Uterus (tissue), 4 donors: Measurements from ENCODE around the gene ZGLP1. TPM values are rescaled to one million over a fixed set of nuclear protein-coding genes. Genes with fewer than 3 reads are reported as not detected.
"Not testable (repeated sequence)": the region's sequence is repeated elsewhere in the genome, so short reads cannot be mapped to it uniquely, and the experiment has no call there.

Experiments used
- DNase-seq, 2 donors: peaks; one replicate each; pipeline ENCODE4 v3.0.0-alpha.2; 2019 to 2020
- H3K27ac ChIP-seq, 2 donors: fragments of 200-600 bp; sonication (generic); 1 replicate in 1 of 2; 2 replicates in 1 of 2; pipeline ENCODE4 v1.5.1; 2016 to 2018
- H3K27me3 ChIP-seq, 2 donors: fragments of 200-600 bp; sonication (generic); one replicate each; pipeline ENCODE4 v1.5.1; 2018 to 2019; ENCODE audit warnings: control low read depth in 1 of 2
- H3K36me3 ChIP-seq, 2 donors: fragments of 200-600 bp; sonication (generic); one replicate each; pipeline ENCODE4 v1.5.1; 2019; ENCODE audit warnings: control low read depth in 1 of 2
- H3K4me1 ChIP-seq, 2 donors: fragments of 200-600 bp; sonication (generic); one replicate each; pipeline ENCODE4 v1.5.1; 2018 to 2019; ENCODE audit warnings: control low read depth in 1 of 2
- H3K4me3 ChIP-seq, 2 donors: fragments of 200-600 bp; sonication (generic); 1 replicate in 1 of 2; 2 replicates in 1 of 2; pipeline ENCODE4 v1.5.1; 2018 to 2019; ENCODE audit warnings: mild to moderate bottlenecking in 1 of 2
- H3K9me3 ChIP-seq, 2 donors: fragments of 200-600 bp; sonication (generic); one replicate each; pipeline ENCODE4 v1.5.1; 2019; ENCODE audit warnings: control low read depth in 1 of 2
- POLR2A ChIP-seq, 2 donors: fragments of 450-650 bp; IDR thresholded peaks; one replicate each; pipeline ENCODE4 v1.6.1; 2016; ENCODE audit warnings: antibody characterized with exemption in 2 of 2, mild to moderate bottlenecking in 1 of 2, moderate library complexity in 1 of 2
- intact Hi-C: fragments of 100-400 bp; cut with DNase I; formaldehyde crosslinking; loops from one replicate; pipeline ENCODE4 v1.15.1; 2023; ENCODE audit warnings: low total_unique reads
- total RNA-seq, 4 donors: library from RNA; depleted of rRNA in 3 of 4; stranded (reverse); fragments of >200 nt in 3 of 4; gene quantifications; one replicate each; pipeline versions ENCODE4 v1.1.0 to v1.2.4, GENCODE V29; 2014 to 2023
- TF ChIP-seq, protein P1 (sequence below), 4 experiments: fragments of 200-600 bp in 2 of 4; fragments of 450-650 bp in 2 of 4; sonication (generic) in 2 of 4; IDR thresholded peaks; one replicate each; pipeline ENCODE4 v1.5.1; 2016 to 2019; ENCODE audit warnings: antibody characterized with exemption in 4 of 4, mild to moderate bottlenecking in 2 of 4, moderate library complexity in 1 of 4
- donor health status: DM: yes; HTN: yes; CAD: no.

The ZGLP1 gene
- total RNA-seq, 4 donors from 2014 or later: 1.0 to 2.5 TPM; not detected in 2

DNA sequence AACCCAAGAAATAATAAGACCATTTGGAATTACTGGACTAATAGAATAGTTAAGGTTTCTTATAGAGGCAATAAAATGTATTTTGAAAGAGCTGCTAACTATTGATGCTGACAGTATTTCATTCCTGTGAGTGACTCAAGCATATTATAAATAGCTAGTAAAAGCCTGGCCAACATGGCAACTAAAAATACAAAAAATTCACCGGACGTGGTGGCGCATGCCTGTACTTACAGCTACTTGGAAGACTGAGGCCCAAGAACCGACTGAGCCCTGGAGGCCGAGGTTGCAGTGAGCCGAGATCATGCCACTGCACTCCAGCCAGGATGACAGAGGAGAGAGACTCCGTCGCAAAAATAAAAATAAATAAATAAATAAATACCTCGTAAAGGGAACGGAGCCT, 35.2 kb upstream of the ZGLP1 start:
- Histone ChIP-seq H3K4me1 (no peaks in the 10 kb centered on the region), H3K36me3 (no peaks in the 10 kb centered on the region), H3K4me3 (no peak overlapping the region), H3K27me3 (no peaks in the 10 kb centered on the region), H3K27ac (no peak overlapping the region), H3K9me3 (no peaks in the 10 kb centered on the region)
- TF ChIP-seq, protein P1, sequence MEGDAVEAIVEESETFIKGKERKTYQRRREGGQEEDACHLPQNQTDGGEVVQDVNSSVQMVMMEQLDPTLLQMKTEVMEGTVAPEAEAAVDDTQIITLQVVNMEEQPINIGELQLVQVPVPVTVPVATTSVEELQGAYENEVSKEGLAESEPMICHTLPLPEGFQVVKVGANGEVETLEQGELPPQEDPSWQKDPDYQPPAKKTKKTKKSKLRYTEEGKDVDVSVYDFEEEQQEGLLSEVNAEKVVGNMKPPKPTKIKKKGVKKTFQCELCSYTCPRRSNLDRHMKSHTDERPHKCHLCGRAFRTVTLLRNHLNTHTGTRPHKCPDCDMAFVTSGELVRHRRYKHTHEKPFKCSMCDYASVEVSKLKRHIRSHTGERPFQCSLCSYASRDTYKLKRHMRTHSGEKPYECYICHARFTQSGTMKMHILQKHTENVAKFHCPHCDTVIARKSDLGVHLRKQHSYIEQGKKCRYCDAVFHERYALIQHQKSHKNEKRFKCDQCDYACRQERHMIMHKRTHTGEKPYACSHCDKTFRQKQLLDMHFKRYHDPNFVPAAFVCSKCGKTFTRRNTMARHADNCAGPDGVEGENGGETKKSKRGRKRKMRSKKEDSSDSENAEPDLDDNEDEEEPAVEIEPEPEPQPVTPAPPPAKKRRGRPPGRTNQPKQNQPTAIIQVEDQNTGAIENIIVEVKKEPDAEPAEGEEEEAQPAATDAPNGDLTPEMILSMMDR (IDR thresholded peaks at IDR 0.05): no peak
- TF ChIP-seq POLR2A (IDR thresholded peaks at IDR 0.05): no peak
- intact Hi-C loops: no loop called here
- no peak for DNase-seq

DNA sequence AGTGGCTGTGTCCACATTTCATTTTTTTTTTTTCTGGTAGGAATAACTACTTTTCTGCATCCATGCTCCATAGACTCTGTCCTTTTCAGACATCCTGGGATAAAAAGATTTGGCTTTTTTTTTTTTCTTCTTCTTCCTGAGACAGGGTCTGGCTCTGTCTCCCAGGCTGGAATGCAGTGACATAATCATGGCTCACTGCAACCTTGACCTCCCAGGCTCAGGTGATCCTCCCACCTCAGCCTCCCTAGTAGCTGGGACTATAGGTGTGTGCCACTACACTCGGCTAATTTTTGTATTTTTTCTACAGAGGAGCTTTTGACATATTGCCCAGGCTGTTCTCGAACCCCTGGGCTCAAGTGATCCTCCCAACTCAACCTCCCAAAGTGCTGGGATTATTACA, 33.9 kb upstream of the ZGLP1 start:
- no peak for DNase-seq
- Histone ChIP-seq H3K4me3 (no peak overlapping the region), H3K27ac (no peak overlapping the region), H3K4me1 (no peaks in the 10 kb centered on the region), H3K27me3 (no peaks in the 10 kb centered on the region), H3K36me3 (no peaks in the 10 kb centered on the region), H3K9me3 (no peaks in the 10 kb centered on the region)
- no peak for TF ChIP-seq POLR2A (IDR thresholded peaks at IDR 0.05)
- TF ChIP-seq, protein P1 (IDR thresholded peaks at IDR 0.05): no peak
- intact Hi-C loops: no loop called here

DNA sequence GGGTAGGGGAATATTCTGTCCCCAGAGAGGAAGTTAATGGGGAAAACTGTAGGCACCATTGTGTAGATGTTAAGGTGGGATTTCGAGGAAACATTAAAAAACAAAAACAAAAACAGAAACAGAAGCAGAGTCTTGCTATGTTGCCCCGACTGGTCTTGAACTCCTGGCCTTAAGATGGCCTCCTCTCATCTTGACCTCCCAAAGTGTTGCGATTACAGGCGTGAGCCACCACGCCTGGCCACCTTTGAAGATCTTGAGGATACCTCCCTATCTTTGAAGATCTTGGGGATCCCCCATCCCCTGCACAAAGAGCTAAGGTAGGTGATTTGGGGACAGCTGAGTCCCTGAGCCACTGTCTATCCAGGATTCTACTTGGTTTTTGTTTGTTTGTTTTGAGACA, 30.4 kb upstream of the ZGLP1 start:
- no peaks in the 10 kb centered on the region for H3K36me3 ChIP-seq

DNA sequence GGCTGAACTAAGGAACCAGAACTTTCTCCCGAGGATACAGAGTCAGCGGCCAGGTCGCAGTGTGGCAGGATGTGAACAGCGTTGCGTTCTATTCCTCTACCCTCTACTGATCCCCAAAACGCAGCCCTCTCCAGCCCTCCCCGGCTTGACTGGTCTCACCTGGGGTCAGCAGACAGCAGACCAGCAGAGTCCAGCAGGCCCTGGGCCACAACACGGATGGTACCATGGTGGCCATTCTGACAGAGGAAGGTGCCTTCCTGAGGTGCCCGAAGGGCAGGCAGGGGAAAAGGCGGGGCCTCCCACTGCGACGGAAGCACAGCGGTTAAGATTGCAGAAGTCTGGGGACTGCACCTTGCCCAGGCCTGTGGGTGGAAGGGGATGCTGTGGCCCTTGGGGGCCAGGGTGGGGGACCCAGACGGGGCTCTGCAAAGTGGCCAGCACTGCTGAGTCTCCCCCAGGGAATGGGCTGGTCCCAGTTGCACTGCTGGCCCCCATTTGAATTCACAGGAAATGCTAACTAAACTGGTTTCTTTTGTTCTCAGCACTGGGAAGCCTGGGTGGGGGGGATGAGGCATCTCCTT, 29.9 kb upstream of the ZGLP1 start, which contains the start of gene ICAM3:
Gene ICAM3 (minus strand): TSS at position 245 of the 581 bp plus-strand sequence. CDS start 10 bp downstream, at position 235.
- intact Hi-C loops: loop anchor here (10.0 kb wide), 1 partner anchor 45 kb away; the partner anchor contains the start of gene TYK2
- DNase-seq: no peak
- Histone ChIP-seq H3K27me3 (no peaks in the 10 kb centered on the region), H3K4me3 (no peak within 1 kb of the TSS), H3K9me3 (no peaks in the 10 kb centered on the region), H3K27ac (no peak within 1 kb of the TSS), H3K4me1 (no peaks in the 10 kb centered on the region), H3K36me3 (no peaks in the 10 kb centered on the region)
- TF ChIP-seq, protein P1 (IDR thresholded peaks at IDR 0.05): no peak
- TF ChIP-seq POLR2A (IDR thresholded peaks at IDR 0.05): no peak

More for the DNA sequence above, 30.4 kb upstream of the ZGLP1 start:
- Histone ChIP-seq H3K4me1 (no peaks in the 10 kb centered on the region), H3K27me3 (no peaks in the 10 kb centered on the region), H3K27ac (no peak overlapping the region), H3K4me3 (no peak overlapping the region), H3K9me3 (no peaks in the 10 kb centered on the region)
- TF ChIP-seq, protein P1 (IDR thresholded peaks at IDR 0.05): no peak
- TF ChIP-seq POLR2A (IDR thresholded peaks at IDR 0.05): no peak
- DNase-seq: no peak
- intact Hi-C loops: loop anchor here (10.0 kb wide), 1 partner anchor 45 kb away; the partner anchor contains the start of gene TYK2

DNA sequence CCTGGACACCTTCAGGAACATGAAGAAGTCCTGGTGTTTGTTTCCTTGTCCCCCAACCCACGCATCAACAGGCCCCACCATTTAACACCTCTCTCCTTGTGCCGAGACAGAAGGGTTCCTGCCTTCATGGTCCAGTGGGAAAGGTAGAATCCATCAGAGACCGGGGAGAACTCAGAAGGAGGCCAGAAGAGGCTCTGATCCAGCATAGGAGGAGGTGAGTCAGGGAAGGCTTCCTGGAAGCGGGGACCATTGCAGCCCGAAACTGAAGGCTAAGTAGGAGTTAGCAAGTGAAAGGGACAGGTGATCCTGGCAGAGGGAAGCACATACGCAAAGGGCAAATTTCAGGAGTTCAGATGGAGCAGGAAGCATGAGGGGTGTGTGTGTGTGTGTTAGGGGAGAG, 29.3 kb upstream of the ZGLP1 start:
- Histone ChIP-seq H3K4me3 (no peak overlapping the region), H3K4me1 (no peaks in the 10 kb centered on the region), H3K9me3 (no peaks in the 10 kb centered on the region), H3K36me3 (no peaks in the 10 kb centered on the region), H3K27me3 (no peaks in the 10 kb centered on the region), H3K27ac (no peak overlapping the region)
- TF ChIP-seq, protein P1 (IDR thresholded peaks at IDR 0.05): no peak
- no peak for TF ChIP-seq POLR2A (IDR thresholded peaks at IDR 0.05)
- DNase-seq: no peak
- intact Hi-C loops: loop anchor here (10.0 kb wide), 1 partner anchor 46 kb away; the partner anchor contains the start of gene TYK2

DNA sequence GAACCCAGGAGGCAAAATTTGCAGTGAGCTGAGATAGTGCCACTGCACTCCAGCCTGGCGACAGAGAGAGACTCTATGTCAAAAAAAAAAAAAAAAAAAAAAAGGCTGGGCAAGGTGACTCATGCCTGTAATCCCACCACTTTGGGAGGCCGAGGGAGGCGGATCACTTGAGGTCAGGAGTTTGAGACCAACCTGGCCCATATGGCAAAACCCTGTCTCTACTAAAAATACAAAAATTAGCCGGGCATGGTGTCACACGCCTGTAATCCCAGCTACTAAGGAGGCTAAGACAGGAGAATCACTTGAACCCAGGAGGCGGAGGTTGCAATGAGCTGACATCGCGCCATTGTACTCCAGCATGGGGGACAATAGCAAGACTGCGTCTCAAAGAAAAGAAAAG, 27.1 kb upstream of the ZGLP1 start:
- not testable (repeated sequence) for DNase-seq
- intact Hi-C loops: loop anchor here (10.0 kb wide), 1 partner anchor 48 kb away; the partner anchor contains the start of gene TYK2

More for the DNA sequence above, 27.1 kb upstream of the ZGLP1 start:
- H3K36me3 ChIP-seq, H3K4me3 ChIP-seq, H3K27me3 ChIP-seq, H3K4me1 ChIP-seq, H3K27ac ChIP-seq, H3K9me3 ChIP-seq: not testable (repeated sequence)
